ENCODE data around the gene ZNF674.

Gene ZNF674

GRCh38 chrX:46545111-46546005, at the start of gene ZNF674:
ZNF674 (minus strand) TSS chrX:46545421; CDS start chrX:46542087, 3,334 bp downstream.
- peak; percentile 85 to 88 for DNase-seq (ENCODE audit: low read depth in 2 of 2)

GRCh38 chrX:46589977-46590723, 44.9 kb upstream of the ZNF674 start:
- no peak for DNase-seq (ENCODE audit: low read depth in 2 of 2)

GRCh38 chrX:46588263-46588662, 43.0 kb upstream of the ZNF674 start:
- no peak for DNase-seq (ENCODE audit: low read depth in 2 of 2)

GRCh38 chrX:46587753-46588171, 42.5 kb upstream of the ZNF674 start:
- DNase-seq (ENCODE audit: low read depth in 2 of 2) = no peak

GRCh38 chrX:46587158-46587557, 41.9 kb upstream of the ZNF674 start:
- DNase-seq (ENCODE audit: low read depth in 2 of 2) = no peak

- DNase-seq (ENCODE audit: low read depth in 2 of 2) = no peak
These were observed 39.5 kb upstream of the ZNF674 start for GRCh38 chrX:46584736-46585135.

- no peak for DNase-seq (ENCODE audit: low read depth in 2 of 2)
These were observed 37.7 kb upstream of the ZNF674 start for GRCh38 chrX:46582966-46583365.

GRCh38 chrX:46582325-46582724, 37.1 kb upstream of the ZNF674 start:
- no peak for DNase-seq (ENCODE audit: low read depth in 2 of 2)

GRCh38 chrX:46580613-46581012, 35.4 kb upstream of the ZNF674 start:
- DNase-seq (ENCODE audit: low read depth in 2 of 2) = no peak

- no peak for DNase-seq (ENCODE audit: low read depth in 2 of 2)
These were observed 34.0 kb upstream of the ZNF674 start for GRCh38 chrX:46579250-46579649.

- no peak for DNase-seq (ENCODE audit: low read depth in 2 of 2)
These were observed 32.2 kb upstream of the ZNF674 start for GRCh38 chrX:46577221-46578005.

GRCh38 chrX:46576458-46576857, 31.2 kb upstream of the ZNF674 start:
- DNase-seq (ENCODE audit: low read depth in 2 of 2) = no peak

- no peak for DNase-seq (ENCODE audit: low read depth in 2 of 2)
These were observed 30.8 kb upstream of the ZNF674 start for GRCh38 chrX:46575991-46576392.

GRCh38 chrX:46575586-46575985, 30.4 kb upstream of the ZNF674 start:
- DNase-seq (ENCODE audit: low read depth in 2 of 2) = no peak

- DNase-seq (ENCODE audit: low read depth in 2 of 2) = no peak
These were observed 29.7 kb upstream of the ZNF674 start for GRCh38 chrX:46574774-46575381.

GRCh38 chrX:46573892-46574773, 28.9 kb upstream of the ZNF674 start:
- DNase-seq (ENCODE audit: low read depth in 2 of 2) = peak in 1 of 2 donors; percentile 48

- DNase-seq (ENCODE audit: low read depth in 2 of 2) = peak in 1 of 2 donors; percentile 45
These were observed 28.2 kb upstream of the ZNF674 start, which contains the start of gene CHST7 for GRCh38 chrX:46573331-46573891. CHST7 (plus strand) TSS chrX:46573765; CDS start chrX:46573932, 167 bp downstream.

- DNase-seq (ENCODE audit: low read depth in 2 of 2) = peak in 1 of 2 donors; percentile 43
These were observed 27.2 kb upstream of the ZNF674 start for GRCh38 chrX:46572340-46572936.
